Posterior vena cava (tissue), 2 donors: Measurements from ENCODE around the gene EPO. TPM values are rescaled to one million over a fixed set of nuclear protein-coding genes. Genes with fewer than 3 reads are reported as not detected.

Experiments
- DNase-seq: peaks from one replicate; pipeline ENCODE4 v3.0.0-alpha.2; 2020; ENCODE audit warnings: low spot score
- intact Hi-C, 2 donors: fragments of 100-400 bp; cut with DNase I; formaldehyde crosslinking; loops; one replicate each; pipeline versions ENCODE4 v1.14.1 to v1.14.2; 2022 to 2023
- total RNA-seq, 2 donors: library from RNA; stranded (reverse); fragmentation: NEBNext Ultra II Directional; extraction: Animal tissue kit (Norgen Biotek cat#: 25700); gene quantifications; one replicate each; pipeline ENCODE4 v1.2.1, GENCODE V29; 2021
- donor health status: DM: yes; HTN: yes; CAD: no.
- donor health status: DM: yes; HTN: yes; CAD: no.

EPO gene
- total RNA-seq, 2 donors from 2014 or later: not detected

DNA sequence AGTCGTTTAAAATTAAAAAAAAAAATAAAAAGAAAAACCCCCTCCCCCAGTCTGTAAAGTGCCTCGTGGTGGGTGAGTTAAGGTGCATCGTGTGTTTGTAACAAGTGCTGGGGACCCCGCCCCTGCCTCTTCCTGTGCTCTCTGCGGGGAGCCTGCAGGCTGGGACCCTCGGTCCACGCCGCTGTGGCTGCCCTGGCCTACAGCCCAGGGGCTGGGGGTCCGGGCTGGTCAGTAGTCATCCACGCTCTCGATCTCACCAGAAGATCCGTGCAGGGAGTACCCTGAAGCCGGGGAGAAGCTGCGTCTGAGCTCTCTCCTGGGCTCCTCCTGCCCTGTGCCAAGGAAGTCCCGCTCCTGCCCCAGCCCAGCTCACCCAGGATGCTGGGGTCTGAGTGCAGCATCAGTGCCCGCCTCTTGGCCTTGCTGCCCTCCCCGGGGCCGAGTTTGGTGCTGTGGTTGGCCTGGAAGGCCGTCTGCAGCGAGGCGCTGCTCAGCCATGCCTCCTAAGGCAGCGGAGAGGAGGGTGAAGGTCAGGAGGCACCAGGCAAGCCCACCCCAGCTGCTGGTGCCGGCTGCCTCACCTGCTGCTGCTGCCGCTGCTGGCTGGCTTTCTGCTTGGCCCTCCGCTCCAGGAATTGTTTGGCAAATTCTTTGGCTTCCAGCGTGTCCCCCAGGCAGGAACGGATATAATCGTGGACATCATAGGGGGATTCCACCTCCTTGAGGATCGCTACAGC lies 38.6 kb upstream of the EPO start:
- intact Hi-C loops: loop anchor here in 1 of 2 donors (5.0 kb wide), 1 partner anchor 204 kb away; the partner anchor contains the start of gene TSC22D4
- DNase-seq: no peak

DNA sequence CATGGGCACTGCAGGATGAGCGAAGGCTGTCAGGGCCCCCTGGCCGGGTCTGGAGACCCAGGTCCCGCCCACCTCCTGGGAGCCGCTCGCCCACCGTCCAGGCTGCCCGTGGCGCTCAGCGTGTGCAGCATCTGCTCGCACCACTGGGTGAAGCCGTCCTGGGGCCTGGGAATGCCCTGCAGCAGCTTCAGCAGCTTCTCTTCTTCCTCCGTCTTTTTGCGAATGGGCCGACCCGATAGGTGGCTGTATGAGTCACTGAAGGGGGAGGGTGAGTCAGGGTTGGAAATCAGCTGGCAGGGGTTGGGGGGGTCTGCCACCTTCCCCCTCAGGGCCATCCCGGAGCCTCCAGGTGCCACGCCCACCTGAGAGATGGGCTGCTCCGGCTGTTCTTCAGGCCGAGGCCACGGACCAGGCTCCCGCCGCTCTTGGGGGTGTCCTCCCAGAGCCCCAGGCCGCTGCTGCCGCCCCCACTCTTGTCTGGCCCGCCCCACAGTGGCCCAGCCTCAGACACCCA lies 38.0 kb upstream of the EPO start:
- intact Hi-C loops: loop anchor here in 1 of 2 donors (5.0 kb wide), 1 partner anchor 205 kb away; the partner anchor contains the start of gene TSC22D4
- no peak for DNase-seq

DNA sequence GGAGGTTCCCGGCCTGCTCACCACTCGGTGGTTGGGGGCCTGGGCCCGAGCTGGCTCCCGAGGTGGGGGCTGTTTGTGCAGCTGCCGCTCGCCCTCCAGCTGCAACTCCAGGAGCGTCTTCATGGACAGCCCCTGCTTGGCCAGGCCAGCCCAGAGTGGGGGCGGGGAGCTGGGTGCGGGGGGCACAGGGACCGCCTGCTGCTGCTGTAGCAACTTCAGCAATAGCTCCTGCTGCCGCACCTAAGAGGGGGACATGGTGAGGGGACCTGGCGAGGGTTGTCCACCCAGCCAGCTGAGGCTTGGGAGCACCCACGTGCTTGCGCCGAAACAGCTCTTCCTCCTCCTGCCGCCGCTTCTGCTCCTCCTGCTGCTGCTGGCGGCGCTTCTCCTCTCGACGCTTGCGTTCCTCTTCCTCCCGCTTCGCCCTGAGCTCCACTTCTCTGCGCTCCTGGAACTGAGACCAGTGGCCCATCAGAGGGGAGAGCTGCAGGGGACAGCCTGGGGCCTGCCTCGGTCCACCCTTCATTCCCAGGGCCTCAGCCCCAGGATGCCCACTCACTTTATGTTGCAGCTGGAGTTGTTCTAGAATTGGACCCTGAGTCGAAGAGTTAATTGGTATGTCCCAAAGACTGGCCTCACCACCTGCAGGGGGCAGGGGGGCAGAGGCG lies 37.1 kb upstream of the EPO start:
- intact Hi-C loops: loop anchor here in 1 of 2 donors (5.0 kb wide), 1 partner anchor 206 kb away; the partner anchor contains the start of gene TSC22D4
- DNase-seq: peak; percentile 76

DNA sequence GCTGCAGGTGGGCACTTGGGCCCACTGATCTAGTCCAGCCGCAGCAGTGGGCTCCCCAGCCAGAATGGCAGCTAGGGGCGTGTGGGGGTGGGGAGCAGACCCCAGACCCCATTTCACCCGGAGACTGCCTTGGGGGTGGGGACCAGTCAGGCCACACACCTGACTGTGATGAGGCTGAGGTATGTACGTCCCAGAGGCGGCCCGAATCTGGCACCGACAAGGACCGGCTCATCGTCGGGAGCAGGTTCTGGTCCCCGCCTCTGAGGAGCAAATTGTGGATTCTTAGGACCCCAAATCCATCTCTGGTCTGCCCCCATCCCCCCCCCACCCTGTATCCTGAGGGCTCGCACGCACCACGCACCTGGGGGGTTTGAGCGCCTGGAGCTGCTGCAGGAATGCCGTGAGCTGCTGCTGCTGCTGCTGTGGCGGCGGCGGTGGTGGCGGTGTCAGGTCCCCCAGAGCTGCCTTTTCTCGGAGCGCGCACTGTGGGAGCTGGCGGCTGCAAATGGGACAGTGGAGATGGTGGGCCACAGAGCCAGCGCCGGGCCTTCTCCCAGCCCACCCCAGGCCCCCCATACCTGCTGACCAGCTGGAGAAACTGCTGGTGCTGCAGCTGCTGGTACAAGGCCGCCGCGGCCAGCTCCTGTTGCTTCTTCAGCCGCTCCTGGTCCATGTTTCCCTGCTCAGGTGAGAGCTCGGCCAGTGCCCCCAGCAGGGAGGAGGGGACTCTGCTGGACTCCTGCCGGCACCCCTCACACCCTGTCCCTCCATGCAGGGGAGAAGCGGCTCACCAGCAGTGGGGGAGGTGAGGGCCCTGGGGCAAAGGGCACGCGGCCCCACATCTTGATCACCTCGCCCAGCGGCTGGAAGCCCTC lies 36.4 kb upstream of the EPO start:
- intact Hi-C loops: loop anchor here in 1 of 2 donors (5.0 kb wide), 1 partner anchor 207 kb away; the partner anchor contains the start of gene TSC22D4

DNA sequence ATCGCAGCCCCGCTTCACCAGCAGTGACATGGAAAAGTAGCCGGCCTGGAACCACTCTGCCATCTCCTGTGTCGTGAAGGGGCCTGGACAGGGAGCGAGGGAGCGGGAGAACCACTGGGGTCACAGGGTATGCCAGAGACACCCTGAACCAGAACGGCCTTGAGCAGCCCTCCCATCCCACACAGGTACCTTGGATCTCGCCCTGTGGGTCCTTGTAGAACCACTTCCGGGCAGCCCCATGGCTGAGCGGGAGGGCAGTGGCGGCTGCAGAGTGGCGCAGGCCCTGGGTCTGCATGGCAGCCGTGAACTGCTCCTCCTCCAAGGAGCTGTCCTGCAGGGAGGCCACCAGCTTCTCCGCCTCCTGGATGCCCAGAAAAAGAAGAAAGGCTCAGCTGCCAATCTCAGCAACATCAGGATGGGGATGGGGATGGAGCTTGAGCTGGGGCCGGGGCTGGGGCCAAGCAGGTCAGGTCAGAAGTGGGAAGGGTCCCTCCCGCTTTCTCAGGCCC lies 35.7 kb upstream of the EPO start:
- intact Hi-C loops: loop anchor here (5.0 kb wide), 2 partner anchors 207 to 212 kb away; partner anchors contain the start of gene TSC22D4 (in 1 of the 2)

More for the DNA sequence above, 36.4 kb upstream of the EPO start:
- peak; percentile 81 for DNase-seq

DNA sequence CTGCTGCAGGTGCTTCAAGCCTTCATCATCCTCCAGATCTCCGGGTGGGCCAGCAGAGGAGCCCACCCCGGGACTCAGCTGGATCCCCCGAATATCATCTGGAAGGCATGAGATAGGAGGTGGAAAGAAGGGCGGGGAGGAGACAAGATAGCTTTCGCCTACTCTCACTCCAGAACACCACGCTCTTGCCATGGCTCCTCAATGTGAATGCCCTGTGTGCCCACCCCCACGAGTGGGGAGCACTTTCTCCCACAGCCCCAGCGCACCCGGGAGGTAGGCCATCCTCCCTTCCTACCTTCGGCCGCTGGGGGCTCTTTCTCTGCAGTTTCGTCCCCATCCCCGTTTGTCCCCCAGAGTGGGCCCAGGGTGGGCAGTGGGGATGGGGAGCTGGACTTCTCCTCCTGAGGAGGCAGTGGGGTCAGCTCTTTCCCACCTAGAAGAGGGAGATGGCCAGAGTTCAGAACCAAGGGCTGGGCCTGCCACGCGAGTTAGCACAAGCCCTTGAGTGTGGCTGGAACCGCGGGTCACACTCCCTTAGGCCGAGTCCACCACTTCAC lies 35.1 kb upstream of the EPO start:
- no peak for DNase-seq
- intact Hi-C loops: loop anchor here in 1 of 2 donors (5.0 kb wide), 1 partner anchor 213 kb away; no protein-coding TSS in a partner anchor

More for the DNA sequence above, 35.7 kb upstream of the EPO start:
- no peak for DNase-seq

DNA sequence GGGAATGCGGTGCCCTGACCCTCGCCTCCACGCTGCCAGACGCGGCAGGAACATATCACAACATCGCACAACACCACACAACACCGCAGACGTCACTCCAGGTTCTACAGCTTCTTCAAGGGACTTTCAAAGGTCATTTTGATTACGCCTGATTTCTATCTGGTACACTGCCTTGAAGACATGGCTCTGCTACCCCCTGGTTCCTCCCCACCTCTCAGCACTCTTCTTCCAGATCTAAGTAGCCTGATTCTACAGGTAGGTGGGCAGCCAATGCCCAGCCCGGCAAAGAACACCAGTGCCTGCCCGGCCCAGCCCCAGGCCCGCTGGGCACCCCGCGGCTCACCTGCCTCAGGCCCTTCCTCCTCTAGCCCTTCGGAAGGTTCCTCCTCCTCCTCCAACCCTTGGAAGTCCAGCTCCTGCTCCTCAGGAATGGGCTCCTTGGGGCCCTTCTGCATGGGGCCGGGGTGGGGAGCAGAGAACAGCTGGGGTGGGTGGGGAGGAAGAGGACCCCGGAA lies 34.6 kb upstream of the EPO start:
- DNase-seq: no peak
- intact Hi-C loops: loop anchor here in 1 of 2 donors (5.0 kb wide), 1 partner anchor 213 kb away; no protein-coding TSS in a partner anchor

DNA sequence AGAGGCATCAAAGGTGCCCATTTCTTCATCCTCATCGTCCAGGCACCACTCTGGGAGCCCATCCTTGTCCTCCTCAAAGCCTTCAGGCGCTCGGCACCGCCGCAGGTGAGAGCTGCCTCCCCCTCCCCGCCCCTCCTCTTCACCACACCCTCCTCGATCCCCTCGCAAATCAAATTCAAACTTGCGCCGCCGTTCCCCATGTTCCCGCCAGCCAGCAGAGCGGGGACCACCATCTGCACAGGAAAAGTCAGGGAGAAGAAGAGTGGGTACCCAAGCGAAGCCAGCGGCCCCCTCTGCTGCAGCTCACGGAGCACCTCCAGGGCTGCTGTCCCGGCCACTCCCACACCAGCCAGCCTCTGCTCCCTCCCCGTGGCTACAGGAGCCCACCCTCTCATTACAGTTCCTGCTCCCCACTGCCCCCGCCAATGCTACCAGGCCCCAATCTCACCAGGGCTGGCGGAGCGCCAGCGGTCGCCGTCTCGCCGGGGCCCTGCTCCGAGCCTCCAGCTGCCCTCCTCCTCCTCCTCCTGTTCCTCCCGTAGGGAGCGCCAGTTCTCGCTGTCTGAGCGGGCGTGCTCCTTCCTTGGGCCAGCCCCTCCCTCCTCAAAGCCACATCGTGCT lies 34.0 kb upstream of the EPO start:
- no peak for DNase-seq
- intact Hi-C loops: loop anchor here in 1 of 2 donors (5.0 kb wide), 1 partner anchor 214 kb away; no protein-coding TSS in a partner anchor

DNA sequence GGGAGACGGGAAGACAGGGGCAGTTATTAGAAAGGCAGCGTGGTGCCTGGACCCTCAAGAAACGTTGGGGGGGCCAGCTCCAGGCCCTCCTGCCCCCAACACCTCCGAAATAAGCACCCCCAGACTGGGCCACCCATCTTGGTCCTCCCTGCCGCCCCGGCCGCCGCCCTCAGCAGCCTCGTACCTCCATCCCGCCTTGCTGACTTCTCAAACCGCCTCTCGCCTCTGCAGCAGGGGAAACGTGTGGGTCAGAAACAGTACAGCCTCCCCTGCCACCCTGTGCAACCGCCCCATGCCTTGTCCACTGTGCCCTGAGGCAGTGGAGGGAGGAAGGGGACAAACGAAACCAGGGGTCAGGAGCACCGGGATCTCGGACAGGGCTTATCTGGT lies 33.5 kb upstream of the EPO start:
- intact Hi-C loops: loop anchor here in 1 of 2 donors (5.0 kb wide), 1 partner anchor 215 kb away; no protein-coding TSS in a partner anchor
- DNase-seq: no peak

DNA sequence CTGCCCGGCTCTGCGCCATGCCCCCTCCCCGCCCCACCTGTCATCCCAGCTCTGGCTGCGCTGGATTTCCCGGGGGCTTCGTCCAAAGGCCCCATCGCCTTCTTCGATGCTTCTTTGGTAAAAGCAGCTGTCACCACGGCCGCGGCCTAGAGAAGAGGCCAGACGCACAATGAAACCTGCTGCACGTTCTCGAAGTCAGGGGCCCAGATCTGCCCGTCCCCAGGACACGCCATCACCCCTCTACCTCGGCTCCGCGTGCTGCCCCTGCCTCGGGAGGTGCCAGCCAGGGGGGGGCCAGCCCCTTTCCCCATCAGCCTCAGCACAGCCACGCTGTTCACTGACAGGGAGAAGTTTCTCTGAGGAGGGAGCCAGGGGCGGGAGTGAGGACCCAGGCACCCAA lies 33.0 kb upstream of the EPO start:
- intact Hi-C loops: loop anchor here in 1 of 2 donors (5.0 kb wide), 1 partner anchor 215 kb away; no protein-coding TSS in a partner anchor

DNA sequence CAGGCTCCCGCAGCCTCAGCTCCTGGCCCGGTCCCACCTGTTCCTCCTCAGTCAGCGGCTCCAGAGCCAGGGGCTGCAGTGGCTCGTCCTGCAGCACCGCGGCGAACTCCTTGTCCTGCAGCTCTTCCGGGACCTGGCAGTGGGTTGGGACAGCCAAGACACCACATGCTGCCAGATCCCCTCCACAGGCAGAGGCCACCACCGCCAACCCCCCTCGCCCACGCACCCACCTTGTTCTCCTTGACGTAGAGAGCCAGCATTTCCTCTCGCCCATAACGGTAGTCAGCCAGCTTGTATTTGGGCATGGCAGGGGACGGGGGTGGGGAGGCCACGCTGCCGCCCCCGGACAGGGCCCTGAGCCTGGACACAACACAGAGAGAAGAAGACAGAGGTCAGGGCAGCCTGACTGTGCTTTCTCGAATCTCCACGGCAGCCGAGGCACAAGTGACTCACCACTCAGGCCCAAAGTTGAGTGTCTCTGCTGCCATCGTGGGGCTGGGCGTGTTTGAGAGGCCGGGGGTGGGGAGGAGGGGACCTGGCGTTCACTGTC lies 32.4 kb upstream of the EPO start:
- DNase-seq: no peak
- intact Hi-C loops: loop anchor here in 1 of 2 donors (5.0 kb wide), 1 partner anchor 216 kb away; no protein-coding TSS in a partner anchor

More for the DNA sequence above, 33.0 kb upstream of the EPO start:
- DNase-seq: no peak

DNA sequence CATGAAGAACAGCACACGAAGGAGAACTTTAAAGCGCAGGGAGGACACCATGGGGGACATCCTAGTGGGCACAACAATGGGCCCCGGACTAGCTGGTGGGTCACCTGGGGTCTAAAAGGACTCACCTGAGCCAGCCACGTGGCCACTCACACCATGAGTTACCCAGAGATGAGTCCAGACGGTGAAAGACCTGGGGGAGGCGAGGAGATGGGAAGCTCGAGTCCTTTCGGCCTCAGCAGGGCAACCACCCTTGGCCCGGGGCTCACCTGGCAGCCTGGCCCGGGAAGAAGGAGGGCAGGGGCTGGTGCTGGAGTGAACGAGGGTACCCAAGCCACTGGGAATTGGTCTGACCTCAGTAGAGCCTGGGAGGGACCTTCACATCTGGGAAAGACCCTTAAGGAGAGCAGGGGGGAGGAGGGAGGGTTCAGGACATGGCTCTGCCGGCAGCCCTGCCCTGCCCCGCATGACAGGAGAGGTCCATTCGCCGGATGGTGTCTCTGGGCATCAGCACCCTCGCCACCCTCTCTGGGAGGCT lies 31.9 kb upstream of the EPO start:
- intact Hi-C loops: loop anchor here in 1 of 2 donors (5.0 kb wide), 1 partner anchor 216 kb away; no protein-coding TSS in a partner anchor
- DNase-seq: no peak

DNA sequence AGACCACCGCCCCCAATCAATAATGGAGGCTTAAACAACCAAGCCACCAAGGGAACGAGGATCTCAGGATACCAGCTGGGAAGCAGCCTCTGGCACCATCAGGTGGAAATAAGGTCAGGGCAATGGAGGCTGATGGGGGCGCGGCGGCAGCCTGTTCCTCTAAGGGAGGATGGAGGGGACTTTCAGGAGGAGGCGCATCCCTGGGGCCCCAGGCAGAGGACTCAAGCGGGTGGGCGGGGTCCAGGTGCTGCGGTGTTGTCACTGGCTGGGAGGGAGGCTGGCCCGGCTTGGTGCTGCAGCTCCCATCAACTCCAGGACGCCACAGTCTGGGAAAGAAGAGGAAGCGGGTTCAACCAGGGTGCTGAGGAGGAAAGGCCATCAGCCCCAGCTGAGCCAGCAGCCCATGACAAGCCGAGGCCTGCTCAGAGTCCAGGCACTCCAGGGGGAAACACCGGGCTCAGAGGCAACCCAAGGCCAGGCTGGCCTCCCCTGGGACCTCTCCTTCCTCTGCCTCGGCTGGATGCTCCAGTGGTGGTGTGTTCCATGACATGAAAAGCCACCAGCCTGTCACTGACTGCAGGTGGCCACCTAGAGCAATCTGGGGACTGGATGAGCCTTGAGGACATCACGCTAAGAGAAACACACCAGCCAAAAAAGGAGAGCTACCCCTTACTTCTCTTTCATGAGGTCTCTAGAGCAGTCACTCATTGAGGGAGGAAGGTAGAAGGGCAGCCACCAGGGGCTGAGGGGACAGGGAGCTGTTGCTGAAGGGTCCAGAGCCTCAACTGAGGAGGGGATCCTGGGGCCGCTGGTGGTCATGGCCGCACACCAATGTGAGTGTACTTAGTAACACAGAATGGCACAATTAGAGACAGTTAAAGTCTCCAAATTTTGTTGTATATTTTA lies 30.8 kb upstream of the EPO start:
- no peak for DNase-seq
- intact Hi-C loops: loop anchor here (5.0 kb wide), 4 partner anchors 87 to 217 kb away; partner anchors contain the start of genes NYAP1 (in 1 of the 2) and PCOLCE (in 1 of the 2)

DNA sequence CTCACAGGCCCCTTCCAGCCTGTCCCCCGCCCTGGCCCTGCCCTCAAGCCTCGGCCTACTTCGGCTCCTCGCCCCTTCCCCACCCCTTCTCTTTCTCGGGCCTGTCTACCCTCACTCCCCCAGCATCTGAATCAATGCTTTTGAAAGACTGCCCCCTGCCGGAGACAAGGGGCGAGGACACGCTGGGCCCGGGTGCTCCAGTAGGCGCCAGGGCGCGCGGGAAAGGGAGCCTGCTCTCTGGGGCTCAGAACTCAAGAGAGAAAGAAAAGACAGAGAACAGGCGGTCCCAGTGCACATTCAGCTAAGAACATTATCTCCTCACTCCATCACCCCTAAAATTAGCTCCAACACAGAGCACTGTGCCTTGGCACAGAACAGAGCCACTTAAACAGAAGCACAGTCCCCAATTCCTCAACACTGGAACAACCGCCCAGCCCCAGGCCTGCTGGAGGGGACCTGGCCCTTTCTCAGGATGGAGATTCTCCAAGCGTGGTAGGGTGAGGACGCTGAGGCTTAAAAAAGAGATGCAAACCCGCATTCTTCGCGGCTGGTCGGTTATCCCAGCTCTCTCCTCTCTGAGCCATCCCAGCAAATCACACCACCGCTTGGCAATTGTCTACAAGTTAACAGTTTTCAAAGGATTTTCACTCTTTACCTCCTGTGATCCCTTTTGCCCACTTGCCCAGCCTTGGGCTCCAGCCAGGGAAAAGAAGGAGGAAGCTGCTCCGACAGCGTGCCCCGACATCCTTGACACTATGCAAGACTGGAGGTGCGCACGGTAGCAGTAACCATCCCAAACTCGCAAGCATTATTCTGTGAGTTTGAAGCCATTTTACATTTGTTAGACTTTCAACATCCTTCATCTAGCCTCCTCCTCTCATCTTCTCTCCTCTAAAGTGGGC lies 28.3 kb upstream of the EPO start:
- intact Hi-C loops: loop anchor here (5.0 kb wide), 3 partner anchors 90 to 210 kb away; partner anchors contain the start of genes NYAP1 (in 1 of the 2) and PCOLCE (in 1 of the 2)
- DNase-seq: peak; percentile 94

DNA sequence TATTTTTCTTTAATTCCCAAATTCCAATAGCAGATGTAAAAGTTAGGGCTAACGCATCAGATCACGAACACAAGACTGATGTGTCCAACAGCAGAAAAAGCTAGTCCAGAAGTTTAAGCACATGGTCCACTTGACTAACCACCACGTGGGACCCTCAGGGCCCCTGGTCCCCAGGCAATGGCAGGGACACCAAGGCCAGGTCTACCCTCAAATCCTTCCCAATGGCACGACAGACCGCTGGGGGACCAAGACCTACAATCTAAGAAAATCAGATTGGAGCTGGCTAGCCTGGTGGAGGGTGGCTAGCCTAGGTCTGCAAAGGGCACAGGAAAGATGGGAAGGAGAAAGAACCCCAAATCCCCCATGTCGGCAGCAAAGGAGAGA lies 27.7 kb upstream of the EPO start:
- intact Hi-C loops: loop anchor here (5.0 kb wide), 3 partner anchors 90 to 210 kb away; partner anchors contain the start of genes NYAP1 (in 1 of the 2) and PCOLCE (in 1 of the 2)
- no peak for DNase-seq
